BLaER1 treated with 17β-estradiol and CSF1 and Interleukin-3, amounts not matched to agents 10 nM and 100 nM (cell line): ENCODE measurements around the gene CMKLR1.

ENCODE experiments used
- H3K27ac ChIP-seq, 11 experiments: shearing (Covaris generic); formaldehyde crosslinking; 2 replicates each; pipeline ENCODE4 v1.8.1; 2022
- H3K27me3 ChIP-seq, 11 experiments: shearing (Covaris generic); formaldehyde crosslinking; 2 replicates each; pipeline ENCODE4 v1.8.1; 2022
- H3K36me3 ChIP-seq, 11 experiments: shearing (Covaris generic); formaldehyde crosslinking; 2 replicates each; pipeline ENCODE4 v1.8.1; 2022
- H3K4me1 ChIP-seq, 10 experiments: shearing (Covaris generic); formaldehyde crosslinking; 2 replicates each; pipeline ENCODE4 v1.8.1; 2022
- H3K4me2 ChIP-seq, 11 experiments: shearing (Covaris generic); formaldehyde crosslinking; 2 replicates each; pipeline ENCODE4 v1.8.1; 2022
- H3K4me3 ChIP-seq, 10 experiments: shearing (Covaris generic); formaldehyde crosslinking; 2 replicates each; pipeline ENCODE4 v1.8.1; 2022
- H3K9ac ChIP-seq, 11 experiments: shearing (Covaris generic); formaldehyde crosslinking; 2 replicates each; pipeline ENCODE4 v1.8.1; 2022
- H3K9me3 ChIP-seq, 11 experiments: shearing (Covaris generic); formaldehyde crosslinking; replicated peaks in 1 of 11; 2 replicates each; pipeline ENCODE4 v1.8.1; 2022
- H4K20me1 ChIP-seq, 11 experiments: shearing (Covaris generic); formaldehyde crosslinking; 2 replicates each; pipeline ENCODE4 v1.8.1; 2022
- Cebpa-rat ChIP-seq, 11 experiments: shearing (Covaris generic); IDR thresholded peaks; 2 replicates each; pipeline ENCODE4 v1.8.1; 2022

Gene CMKLR1

GRCh38 chr12:108254517-108255251 is 84.4 kb downstream of the CMKLR1 start:
- H3K27me3 ChIP-seq, result no peaks in the 10 kb centered on the region
- H3K36me3 ChIP-seq, result no peaks in the 10 kb centered on the region
- H3K4me3 ChIP-seq, result no peak overlapping the region
- no peaks in the 10 kb centered on the region for H4K20me1 ChIP-seq
- H3K4me1 ChIP-seq, result peaks cover 19 to 30% (median 24%) of the 10 kb centered on the region in 10 experiments
- H3K9me3 ChIP-seq, result peaks cover under 1 to 13% (median 6%) of the 10 kb centered on the region in 11 experiments; a peak in 17 of 22 replicates
- no peak overlapping the region for H3K27ac ChIP-seq
- peak overlapping the region in 9 of 11 experiments; percentile 38 to 82 (median 64); a peak in 16 of 22 replicates for H3K4me2 ChIP-seq
- no peak overlapping the region for H3K9ac ChIP-seq
- no peak for TF ChIP-seq Cebpa-rat (IDR thresholded peaks at IDR 0.05)

GRCh38 chr12:108254030-108254429 is 85.1 kb downstream of the CMKLR1 start:
- no peaks in the 10 kb centered on the region for H3K27me3 ChIP-seq
- no peak overlapping the region for H3K27ac ChIP-seq
- H4K20me1 ChIP-seq, result no peaks in the 10 kb centered on the region
- no peak overlapping the region for H3K4me3 ChIP-seq
- H3K4me1 ChIP-seq, result peaks cover 19 to 30% (median 24%) of the 10 kb centered on the region in 10 experiments
- no peak overlapping the region for H3K9ac ChIP-seq
- H3K36me3 ChIP-seq, result no peaks in the 10 kb centered on the region
- H3K9me3 ChIP-seq, result peaks cover 0 to 6% (median 0%) of the 10 kb centered on the region in 11 experiments; a peak in 4 of 22 replicates
- no peak for TF ChIP-seq Cebpa-rat (IDR thresholded peaks at IDR 0.05)
- H3K4me2 ChIP-seq, result peak overlapping the region in 9 of 11 experiments; percentile 38 to 82 (median 64); a peak in 17 of 22 replicates

- Histone ChIP-seq H4K20me1 (no peaks in the 10 kb centered on the region), H3K27ac (peak overlapping the region in 2 of 11 experiments; percentile 7 to 9; a peak in 1 of 22 replicates), H3K9me3 (peaks cover 0 to 1% (median 0%) of the 10 kb centered on the region in 11 experiments; a peak in 2 of 22 replicates), H3K4me2 (peak overlapping the region; percentile 54 to 85 (median 79); a peak in 21 of 22 replicates), H3K9ac (no peak overlapping the region), H3K36me3 (no peaks in the 10 kb centered on the region), H3K27me3 (no peaks in the 10 kb centered on the region), H3K4me3 (no peak overlapping the region), H3K4me1 (peaks cover 19 to 30% (median 24%) of the 10 kb centered on the region in 10 experiments)
- no peak for TF ChIP-seq Cebpa-rat (IDR thresholded peaks at IDR 0.05)
These were observed 85.6 kb downstream of the CMKLR1 start for GRCh38 chr12:108253540-108253939.

- H3K27me3 ChIP-seq, result no peaks in the 10 kb centered on the region
These were observed 86.6 kb downstream of the CMKLR1 start for GRCh38 chr12:108252523-108252922.

GRCh38 chr12:108248011-108248410 is 91.1 kb downstream of the CMKLR1 start:
- Histone ChIP-seq H4K20me1 (no peaks in the 10 kb centered on the region), H3K9me3 (no peaks in the 10 kb centered on the region), H3K4me1 (peaks cover 5 to 20% (median 11%) of the 10 kb centered on the region in 10 experiments), H3K27me3 (no peaks in the 10 kb centered on the region), H3K27ac (no peak overlapping the region), H3K4me2 (no peak overlapping the region), H3K4me3 (no peak overlapping the region), H3K36me3 (no peaks in the 10 kb centered on the region), H3K9ac (no peak overlapping the region)
- no peak for TF ChIP-seq Cebpa-rat (IDR thresholded peaks at IDR 0.05)

More at GRCh38 chr12:108252523-108252922, 86.6 kb downstream of the CMKLR1 start:
- Histone ChIP-seq H3K4me3 (no peak overlapping the region), H3K4me2 (peak overlapping the region; percentile 54 to 85 (median 79); a peak in 21 of 22 replicates), H3K36me3 (no peaks in the 10 kb centered on the region), H3K4me1 (peaks cover 19 to 30% (median 24%) of the 10 kb centered on the region in 10 experiments), H3K27ac (no peak overlapping the region), H3K9me3 (no peaks in the 10 kb centered on the region), H4K20me1 (no peaks in the 10 kb centered on the region), H3K9ac (no peak overlapping the region)
- TF ChIP-seq Cebpa-rat (IDR thresholded peaks at IDR 0.05), result no peak

- no peak overlapping the region for H3K27ac ChIP-seq
- H3K36me3 ChIP-seq, result no peaks in the 10 kb centered on the region
- no peak overlapping the region for H3K4me3 ChIP-seq
- no peak for TF ChIP-seq Cebpa-rat (IDR thresholded peaks at IDR 0.05)
- no peaks in the 10 kb centered on the region for H4K20me1 ChIP-seq
- no peaks in the 10 kb centered on the region for H3K9me3 ChIP-seq
- peaks cover under 1 to 21% (median 12%) of the 10 kb centered on the region in 10 experiments; a peak in 16 of 20 replicates for H3K4me1 ChIP-seq
- no peak overlapping the region for H3K4me2 ChIP-seq
- no peaks in the 10 kb centered on the region for H3K27me3 ChIP-seq
- no peak overlapping the region for H3K9ac ChIP-seq
These were observed 92.0 kb downstream of the CMKLR1 start for GRCh38 chr12:108247130-108247529.

- no peaks in the 10 kb centered on the region for H3K36me3 ChIP-seq
- no peaks in the 10 kb centered on the region for H4K20me1 ChIP-seq
- no peak overlapping the region for H3K9ac ChIP-seq
- no peak overlapping the region for H3K27ac ChIP-seq
- H3K4me2 ChIP-seq, result peak overlapping the region in 9 of 11 experiments; percentile 19 to 59 (median 42); a peak in 20 of 22 replicates
- H3K9me3 ChIP-seq, result peaks cover 0 to 4% (median 0%) of the 10 kb centered on the region in 11 experiments; a peak in 1 of 22 replicates
- no peak for TF ChIP-seq Cebpa-rat (IDR thresholded peaks at IDR 0.05)
- H3K27me3 ChIP-seq, result peaks cover 0 to 4% (median 0%) of the 10 kb centered on the region in 11 experiments; a peak in 2 of 22 replicates
- H3K4me3 ChIP-seq, result no peak overlapping the region
- H3K4me1 ChIP-seq, result peaks cover 4 to 25% (median 17%) of the 10 kb centered on the region in 10 experiments; a peak in 17 of 20 replicates
These were observed 97.0 kb downstream of the CMKLR1 start for GRCh38 chr12:108241986-108242703.

- H3K27me3 ChIP-seq, result peaks cover 0 to 14% (median 0%) of the 10 kb centered on the region in 11 experiments; a peak in 3 of 22 replicates
- no peaks in the 10 kb centered on the region for H3K36me3 ChIP-seq
- no peak overlapping the region for H3K4me3 ChIP-seq
- H4K20me1 ChIP-seq, result no peaks in the 10 kb centered on the region; a peak in 2 of 22 replicates
- TF ChIP-seq Cebpa-rat (IDR thresholded peaks at IDR 0.05), result no peak
- no peak overlapping the region for H3K27ac ChIP-seq
- no peak overlapping the region for H3K9ac ChIP-seq
- no peak overlapping the region for H3K4me2 ChIP-seq
- peaks cover 0 to 4% (median 0%) of the 10 kb centered on the region in 11 experiments; a peak in 1 of 22 replicates for H3K9me3 ChIP-seq
- peaks cover 4 to 21% (median 17%) of the 10 kb centered on the region in 10 experiments; a peak in 17 of 20 replicates for H3K4me1 ChIP-seq
These were observed 98.2 kb downstream of the CMKLR1 start for GRCh38 chr12:108240928-108241327.
